Stimulated activated CD4-positive, alpha-beta T cell treated with anti-CD3 and anti-CD28 coated beads, Interleukin-1b, Interleukin-23, amount 100 ng/mL, for 1 hour (primary cell): ENCODE data around the gene THRB.

Experiments used
- DNase-seq, 2 donors: peaks; one replicate each; pipeline ENCODE4 v3.0.0-alpha.2; 2020; ENCODE audit warnings: low read depth in 2 of 2

Gene THRB

DNA sequence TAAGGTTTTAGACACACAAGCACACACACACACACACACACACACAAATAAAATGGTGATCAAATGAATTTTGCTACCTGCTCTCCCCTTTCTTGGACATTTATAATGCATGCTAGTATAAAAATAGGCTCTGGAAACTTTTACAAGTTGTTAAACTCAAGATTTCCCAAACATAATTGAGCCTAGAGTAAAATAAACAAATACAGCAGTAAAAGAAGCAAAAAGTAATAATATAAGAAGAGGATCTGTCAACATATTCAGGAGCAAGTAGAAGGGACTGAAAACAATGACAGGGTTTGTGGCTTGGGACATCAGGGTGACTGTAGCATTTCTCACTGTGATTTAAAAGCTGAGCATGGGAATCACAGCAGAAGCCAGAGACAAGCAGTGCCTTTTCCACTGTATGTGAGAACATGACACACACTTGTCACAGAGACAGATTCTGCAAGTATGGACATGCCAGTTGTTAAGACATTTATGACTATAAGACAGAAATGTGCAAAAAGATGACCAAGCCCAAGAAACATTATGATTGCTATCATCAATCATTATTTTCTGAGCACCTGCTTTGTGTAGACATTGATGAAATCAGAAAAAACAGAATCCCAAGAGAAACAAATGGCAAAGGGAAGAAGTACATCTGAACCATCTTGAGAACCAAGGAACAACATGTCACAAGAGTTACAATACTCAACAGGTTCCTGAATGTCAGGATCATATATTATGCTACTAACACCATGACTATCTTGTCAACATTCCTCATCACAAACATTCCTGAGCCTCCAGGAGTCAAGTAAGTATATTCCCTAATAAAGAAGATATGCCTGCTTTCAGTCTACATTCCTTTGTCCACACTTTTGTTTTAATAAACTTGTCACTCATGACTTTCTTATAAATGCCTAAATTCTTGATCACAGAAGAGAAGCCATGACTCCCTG lies 7.1 kb downstream of the THRB start:
- no peak for DNase-seq

DNA sequence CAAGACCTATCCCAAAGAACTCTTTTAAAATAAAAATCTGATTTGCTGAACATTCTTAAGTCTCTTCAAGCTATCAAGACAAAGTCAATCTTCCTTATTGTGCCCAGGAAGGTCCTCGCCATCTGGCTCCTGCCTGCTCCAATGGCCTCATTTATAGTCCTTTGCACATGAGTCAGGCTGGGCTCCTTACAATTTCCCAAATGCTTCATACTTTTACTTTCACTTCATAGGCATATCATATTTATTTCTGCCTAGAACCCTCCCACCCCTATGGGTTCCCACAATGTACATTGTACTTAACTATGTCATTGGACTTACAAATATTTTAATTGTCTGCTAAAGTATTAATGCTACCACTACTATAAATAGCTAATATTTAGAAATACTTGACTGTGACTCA lies 9.1 kb downstream of the THRB start:
- DNase-seq = no peak

DNA sequence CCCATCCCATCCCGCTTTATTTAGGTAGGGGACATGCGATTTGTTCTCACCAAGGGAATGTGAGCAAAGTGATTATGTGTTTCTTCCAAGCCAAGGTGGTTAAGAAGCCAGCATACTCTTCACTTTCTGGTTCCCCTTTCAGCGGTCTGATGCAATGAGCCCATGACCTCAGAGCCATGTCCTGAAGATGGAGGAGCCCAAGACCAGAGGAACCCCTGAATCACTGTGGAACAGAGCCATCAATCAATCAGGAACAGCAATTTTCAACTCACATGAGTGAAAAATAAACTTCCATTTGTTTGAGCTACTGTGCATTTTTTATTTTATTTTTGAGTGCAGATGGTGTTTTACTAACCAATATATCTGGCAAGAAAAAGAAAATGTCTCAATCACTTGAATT lies 10.8 kb downstream of the THRB start:
- no peak for DNase-seq

- no peak for DNase-seq
These were observed 12.4 kb downstream of the THRB start for GRCh38 chr3:24482096-24482705.

DNA sequence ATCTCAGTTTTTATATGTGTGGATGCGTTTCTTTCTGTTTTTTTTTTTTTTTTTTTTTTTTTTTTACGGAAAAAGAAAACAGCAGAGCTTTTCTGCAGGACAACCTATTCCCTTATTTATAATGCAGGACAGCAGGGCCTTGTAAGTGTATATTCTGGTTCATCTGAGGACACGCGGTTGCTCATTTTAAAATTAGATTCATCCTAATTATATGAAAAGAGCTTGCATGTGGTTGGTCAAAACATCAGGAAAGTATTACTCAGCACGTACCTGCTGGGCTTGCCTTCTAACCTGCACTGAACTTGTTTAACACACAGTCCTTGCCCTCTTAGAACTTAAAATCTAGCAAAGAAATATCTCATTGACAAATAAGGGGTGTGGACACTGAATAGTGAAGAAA lies 13.5 kb downstream of the THRB start:
- no peak for DNase-seq

DNA sequence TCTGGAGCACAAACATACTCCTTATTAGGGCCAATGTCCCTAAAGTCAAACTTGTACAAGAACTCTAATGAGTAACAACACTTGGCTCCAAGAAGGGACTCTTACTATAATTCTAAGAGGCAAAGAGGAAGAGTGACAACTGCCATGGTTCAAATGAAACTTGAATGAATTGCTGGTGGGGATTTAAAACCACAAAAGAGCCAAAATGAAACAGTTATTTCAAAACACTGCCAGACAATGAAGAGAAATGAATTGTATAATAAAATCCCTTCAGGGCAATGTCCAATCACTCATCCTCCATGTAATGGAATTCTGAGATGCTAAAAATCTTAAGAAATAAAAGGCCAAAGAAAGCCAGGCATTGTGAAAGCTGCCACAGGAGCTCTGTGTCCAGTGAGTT lies 14.2 kb downstream of the THRB start:
- DNase-seq = no peak

GRCh38 chr3:24479816-24480215 lies 14.8 kb downstream of the THRB start:
- no peak for DNase-seq

DNA sequence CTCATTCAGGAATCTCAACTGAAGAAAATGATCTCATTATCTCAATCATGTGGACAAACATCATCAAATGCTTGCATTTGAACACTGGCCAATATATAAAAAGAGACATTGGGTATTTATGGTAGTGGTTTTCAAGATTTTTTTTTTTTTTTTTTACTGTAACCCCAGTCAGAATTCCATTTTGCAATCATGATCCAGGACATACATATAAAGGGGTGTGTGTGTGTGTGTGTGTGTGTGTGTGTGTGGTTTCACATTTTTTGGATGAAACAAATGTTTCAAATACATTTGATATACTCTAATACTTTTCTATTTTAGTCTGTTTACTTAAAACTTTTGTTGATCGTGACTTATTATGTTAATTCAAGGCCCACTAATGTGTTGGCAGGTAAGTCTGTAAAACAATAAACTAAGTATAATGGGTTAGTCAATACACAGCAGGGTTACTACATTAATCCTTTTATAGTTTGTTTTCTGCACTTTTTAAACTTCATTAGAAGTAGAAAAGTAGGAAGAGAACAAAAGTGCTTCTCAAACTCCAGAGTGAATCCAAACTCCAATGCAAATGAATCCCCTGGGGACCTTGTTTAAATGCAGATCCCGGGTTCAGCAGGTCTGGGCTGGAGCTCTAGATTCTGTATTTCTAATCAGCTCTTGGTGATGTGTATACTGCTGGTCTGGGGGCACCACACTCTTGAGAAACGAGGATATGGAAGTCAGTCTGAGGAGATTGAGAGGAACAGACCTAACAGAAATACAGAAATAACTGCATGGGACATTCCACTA lies 17.6 kb downstream of the THRB start:
- DNase-seq = no peak

GRCh38 chr3:24475925-24476324 lies 18.7 kb downstream of the THRB start:
- DNase-seq = no peak

GRCh38 chr3:24474862-24475261 lies 19.8 kb downstream of the THRB start:
- DNase-seq = no peak

GRCh38 chr3:24472358-24472757 lies 22.3 kb downstream of the THRB start:
- no peak for DNase-seq

DNA sequence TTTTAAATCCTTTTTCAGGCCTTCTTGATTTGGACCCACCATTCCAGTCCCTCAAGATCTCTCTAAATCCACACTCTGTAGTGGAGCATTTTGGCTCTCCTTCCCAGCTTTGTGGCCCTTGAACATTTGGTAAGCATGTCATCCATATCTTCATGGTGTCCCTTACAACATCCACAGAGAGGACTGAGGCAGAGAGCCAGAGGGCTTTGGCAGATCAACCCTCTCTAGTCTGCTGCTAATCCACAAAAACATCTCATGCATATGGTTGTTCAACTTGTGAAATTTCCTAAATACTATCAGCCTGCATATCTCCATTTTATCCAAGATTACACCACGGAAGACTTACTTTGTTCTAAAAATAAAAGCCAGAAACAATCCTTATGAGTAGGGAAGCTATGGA lies 23.2 kb downstream of the THRB start:
- no peak for DNase-seq

DNA sequence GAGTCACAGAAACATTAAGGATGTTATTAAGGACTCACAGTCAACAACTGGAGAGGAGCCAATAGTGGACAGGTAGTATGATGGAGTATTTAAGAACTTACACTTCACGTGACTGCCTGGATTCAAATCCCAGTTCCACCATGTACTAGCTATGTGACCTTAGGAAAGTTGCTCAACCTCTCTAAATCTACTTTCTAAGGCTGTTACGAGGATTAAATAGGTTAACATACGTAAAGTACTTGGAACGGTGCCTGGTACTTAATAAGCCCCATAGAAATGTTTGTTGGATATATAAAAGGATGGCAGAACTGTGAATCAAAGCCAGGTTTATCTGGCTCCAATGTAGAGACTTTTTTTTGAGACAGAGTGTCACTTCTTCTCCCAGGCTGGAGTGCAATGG lies 24.4 kb downstream of the THRB start:
- no peak for DNase-seq

DNA sequence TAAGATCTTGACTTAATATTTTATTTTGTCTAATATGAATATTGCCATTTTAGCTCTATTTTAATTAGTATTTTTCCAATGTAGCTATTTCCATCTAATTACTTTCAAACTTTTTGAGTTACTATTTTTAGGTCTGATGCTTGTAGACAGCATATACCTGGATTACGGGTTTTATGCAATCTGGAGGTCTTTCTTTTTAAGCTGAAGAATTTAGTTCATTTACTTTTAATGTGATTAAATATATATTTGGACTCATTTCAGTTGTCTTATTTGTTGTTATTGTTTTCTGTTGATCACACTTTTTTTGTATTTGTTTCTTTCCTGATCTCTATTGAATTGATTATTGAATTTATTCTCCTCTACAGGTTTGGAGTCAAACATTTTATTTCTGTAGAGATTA lies 30.3 kb downstream of the THRB start:
- no peak for DNase-seq

DNA sequence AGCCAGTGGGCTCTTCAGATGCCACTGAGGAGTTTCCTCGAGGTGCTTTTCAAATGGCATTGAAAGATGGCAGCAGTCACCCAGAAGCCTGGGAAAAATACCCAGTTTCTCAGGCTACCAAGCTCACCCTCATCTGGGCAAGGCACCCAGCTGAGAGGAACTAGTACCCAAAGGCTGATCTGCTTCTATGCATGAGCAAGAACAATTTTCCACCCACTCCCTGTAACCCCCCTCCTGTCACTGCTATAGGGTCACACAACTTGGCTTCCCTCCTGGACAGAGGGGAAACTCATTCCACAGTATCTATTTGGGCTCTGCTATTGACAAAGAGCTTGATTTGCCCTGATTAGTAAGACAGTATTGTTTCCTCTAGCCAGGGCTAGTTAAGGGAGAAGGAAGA lies 31.9 kb downstream of the THRB start:
- DNase-seq = no peak

GRCh38 chr3:24460974-24461373 lies 33.7 kb downstream of the THRB start:
- no peak for DNase-seq

- no peak for DNase-seq
These were observed 36.9 kb downstream of the THRB start for GRCh38 chr3:24457719-24458118.

- DNase-seq = no peak
These were observed 39.8 kb downstream of the THRB start for GRCh38 chr3:24454856-24455255.

DNA sequence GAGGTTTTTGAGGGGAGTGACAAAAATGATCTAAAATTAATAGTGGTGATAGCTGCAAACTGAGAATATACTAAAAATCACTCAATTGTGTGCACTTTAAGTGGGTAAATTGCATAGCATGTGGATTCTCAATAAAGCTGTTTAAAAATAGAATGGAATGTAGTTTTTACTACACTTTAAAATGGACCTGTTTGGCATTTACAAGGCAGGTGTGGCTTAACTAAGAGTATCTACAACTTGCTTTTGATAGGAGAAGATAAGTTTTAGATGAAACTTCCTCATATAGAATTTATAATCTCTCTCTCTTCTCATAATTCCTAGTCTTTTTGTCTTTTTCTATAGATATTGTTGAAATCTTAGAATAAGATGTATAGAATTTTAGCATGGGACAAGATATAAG lies 40.3 kb downstream of the THRB start:
- DNase-seq = no peak

- no peak for DNase-seq
These were observed 43.1 kb downstream of the THRB start for GRCh38 chr3:24451461-24452099.

- DNase-seq = no peak
These were observed 44.3 kb downstream of the THRB start for GRCh38 chr3:24450160-24450907.
